ENCODE data around the gene SLC25A33. TPM values are rescaled to one million over a fixed set of nuclear protein-coding genes. Genes with fewer than 3 reads are reported as not detected.

Gene SLC25A33
- total RNA-seq, 1 donor from 2014 or later = 6.6 TPM

GRCh38 chr1:9577423-9577822, 38.2 kb downstream of the SLC25A33 start:
- peaks cover 21% of the 10 kb centered on the region for H3K36me3 Mint-ChIP-seq (ENCODE audit: low read depth)
- no peaks in the 10 kb centered on the region for H3K4me1 Mint-ChIP-seq (ENCODE audit: low read depth)
- H3K27ac Mint-ChIP-seq (ENCODE audit: unreplicated experiment) = no peak overlapping the region
- no peak for TF ChIP-seq CTCF (IDR thresholded peaks at IDR 0.05)
- no peaks in the 10 kb centered on the region for H3K27me3 Mint-ChIP-seq (ENCODE audit: low read depth)
- no peak overlapping the region for H3K4me3 Mint-ChIP-seq (ENCODE audit: unreplicated experiment)
- no peak for DNase-seq (ENCODE audit: low spot score)
- no peaks in the 10 kb centered on the region for H3K9me3 Mint-ChIP-seq (ENCODE audit: low read depth)

GRCh38 chr1:9580942-9581341, 41.7 kb downstream of the SLC25A33 start:
- Mint-ChIP-seq H3K27ac (ENCODE audit: unreplicated experiment) (no peak overlapping the region), H3K27me3 (ENCODE audit: low read depth) (no peaks in the 10 kb centered on the region), H3K36me3 (ENCODE audit: low read depth) (peaks cover 22% of the 10 kb centered on the region), H3K4me3 (ENCODE audit: unreplicated experiment) (no peak overlapping the region), H3K9me3 (ENCODE audit: low read depth) (no peaks in the 10 kb centered on the region), H3K4me1 (ENCODE audit: low read depth) (no peaks in the 10 kb centered on the region)
- no peak for DNase-seq (ENCODE audit: low spot score)
- no peak for TF ChIP-seq CTCF (IDR thresholded peaks at IDR 0.05)

- DNase-seq (ENCODE audit: low spot score) = no peak
- Mint-ChIP-seq H3K4me3 (ENCODE audit: unreplicated experiment) (no peak overlapping the region), H3K36me3 (ENCODE audit: low read depth) (peaks cover 7% of the 10 kb centered on the region), H3K27ac (ENCODE audit: unreplicated experiment) (no peak overlapping the region), H3K27me3 (ENCODE audit: low read depth) (no peaks in the 10 kb centered on the region), H3K4me1 (ENCODE audit: low read depth) (peaks cover 18% of the 10 kb centered on the region), H3K9me3 (ENCODE audit: low read depth) (no peaks in the 10 kb centered on the region)
- TF ChIP-seq CTCF (IDR thresholded peaks at IDR 0.05) = no peak
These were observed 47.0 kb downstream of the SLC25A33 start for GRCh38 chr1:9586147-9586766.

GRCh38 chr1:9588551-9589143, 49.4 kb downstream of the SLC25A33 start, which contains the start of gene TMEM201:
Gene TMEM201 (plus strand): TSS chr1:9588911. CDS start chr1:9588931, 20 bp downstream.
- Mint-ChIP-seq H3K27me3 (ENCODE audit: low read depth) (no peaks in the 10 kb centered on the region), H3K4me1 (ENCODE audit: low read depth) (peaks cover 25% of the 10 kb centered on the region), H3K9me3 (ENCODE audit: low read depth) (no peaks in the 10 kb centered on the region), H3K4me3 (ENCODE audit: unreplicated experiment) (peak within 1 kb of the TSS; percentile 71), H3K27ac (ENCODE audit: unreplicated experiment) (peak within 1 kb of the TSS; percentile 79), H3K36me3 (ENCODE audit: low read depth) (no peaks in the 10 kb centered on the region)
- peak; percentile 94 for DNase-seq (ENCODE audit: low spot score)
- TF ChIP-seq CTCF (IDR thresholded peaks at IDR 0.05) = peak; percentile 87

- Mint-ChIP-seq H3K36me3 (ENCODE audit: low read depth) (no peaks in the 10 kb centered on the region), H3K9me3 (ENCODE audit: low read depth) (no peaks in the 10 kb centered on the region), H3K27ac (ENCODE audit: unreplicated experiment) (no peak overlapping the region), H3K27me3 (ENCODE audit: low read depth) (no peaks in the 10 kb centered on the region), H3K4me3 (ENCODE audit: unreplicated experiment) (peak overlapping the region; percentile 71), H3K4me1 (ENCODE audit: low read depth) (peaks cover 25% of the 10 kb centered on the region)
- no peak for DNase-seq (ENCODE audit: low spot score)
- no peak for TF ChIP-seq CTCF (IDR thresholded peaks at IDR 0.05)
These were observed 50.0 kb downstream of the SLC25A33 start for GRCh38 chr1:9589144-9589718.
